HG02885 (cell line): ENCODE measurements around the gene LNPEP.

Experiments used
- ATAC-seq: cut with Tn5 transposase; IDR thresholded peaks from one replicate; pipeline ENCODE4 v1.9.1; 2021; ENCODE audit warnings: mild to moderate bottlenecking; ENCODE audit not compliant: unreplicated experiment, poor library complexity

The LNPEP gene

GRCh38 chr5:96935559-96936430 is at the start of gene LNPEP:
Gene LNPEP, plus strand, starts transcription at chr5:96936080. Its CDS starts 76 bp downstream, at chr5:96936156.
- ATAC-seq, result peak; percentile 55

- ATAC-seq, result no peak
These were observed 42.5 kb upstream of the LNPEP start for GRCh38 chr5:96893342-96893741.

GRCh38 chr5:96896276-96896675 is 39.6 kb upstream of the LNPEP start:
- ATAC-seq, result peak; percentile 58

- ATAC-seq, result peak; percentile 98
These were observed 39.1 kb upstream of the LNPEP start for GRCh38 chr5:96896806-96897205.

- no peak for ATAC-seq
These were observed 34.5 kb upstream of the LNPEP start for GRCh38 chr5:96901384-96901783.

- no peak for ATAC-seq
These were observed 34.0 kb upstream of the LNPEP start for GRCh38 chr5:96901841-96902240.

- no peak for ATAC-seq
These were observed 33.0 kb upstream of the LNPEP start for GRCh38 chr5:96902876-96903275.

- ATAC-seq, result no peak
These were observed 32.6 kb upstream of the LNPEP start for GRCh38 chr5:96903300-96903699.

- no peak for ATAC-seq
These were observed 31.6 kb upstream of the LNPEP start for GRCh38 chr5:96904054-96904931.

GRCh38 chr5:96905864-96906263 is 30.0 kb upstream of the LNPEP start:
- ATAC-seq, result no peak

GRCh38 chr5:96909003-96909402 is 26.9 kb upstream of the LNPEP start:
- ATAC-seq, result no peak

GRCh38 chr5:96909435-96909834 is 26.4 kb upstream of the LNPEP start:
- ATAC-seq, result no peak

GRCh38 chr5:96911139-96911538 is 24.7 kb upstream of the LNPEP start:
- ATAC-seq, result no peak

GRCh38 chr5:96913233-96913632 is 22.6 kb upstream of the LNPEP start:
- ATAC-seq, result no peak

- peak; percentile 64 for ATAC-seq
These were observed 16.1 kb upstream of the LNPEP start for GRCh38 chr5:96919754-96920197.

- no peak for ATAC-seq
These were observed 15.0 kb upstream of the LNPEP start for GRCh38 chr5:96920744-96921355.

- peak; percentile 36 for ATAC-seq
These were observed 13.2 kb upstream of the LNPEP start for GRCh38 chr5:96922499-96923244.

- no peak for ATAC-seq
These were observed 11.8 kb upstream of the LNPEP start for GRCh38 chr5:96924016-96924443.

GRCh38 chr5:96926276-96926675 is 9.6 kb upstream of the LNPEP start:
- ATAC-seq, result no peak

GRCh38 chr5:96927008-96927407 is 8.9 kb upstream of the LNPEP start:
- ATAC-seq, result no peak
